ENCODE results near the gene SLC26A9.
"Not testable (repeated sequence)": the region's sequence is repeated elsewhere in the genome, so short reads cannot be mapped to it uniquely, and the experiment has no call there.

The SLC26A9 gene

DNA sequence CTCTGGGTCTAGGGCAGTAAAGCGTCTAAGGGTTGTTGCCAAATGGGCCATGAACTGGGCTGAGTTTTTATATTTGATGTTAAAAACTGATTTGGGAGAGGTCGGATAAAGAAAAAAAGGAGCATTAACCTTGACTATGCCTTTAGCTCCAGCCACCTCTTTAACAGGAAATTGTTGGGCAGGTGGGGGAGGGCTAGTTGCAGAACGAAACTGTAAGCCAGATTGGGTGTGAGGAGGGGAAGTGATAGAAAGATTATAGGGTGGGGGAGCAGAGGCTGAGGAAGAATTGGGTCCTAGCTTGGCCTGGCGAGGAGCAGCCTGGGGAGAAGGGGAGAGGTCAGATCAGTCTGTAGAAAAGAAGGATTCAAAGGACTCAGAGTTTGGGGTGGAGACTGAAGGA, 54.2 kb downstream of the SLC26A9 start:
- not testable (repeated sequence) for DNase-seq

DNA sequence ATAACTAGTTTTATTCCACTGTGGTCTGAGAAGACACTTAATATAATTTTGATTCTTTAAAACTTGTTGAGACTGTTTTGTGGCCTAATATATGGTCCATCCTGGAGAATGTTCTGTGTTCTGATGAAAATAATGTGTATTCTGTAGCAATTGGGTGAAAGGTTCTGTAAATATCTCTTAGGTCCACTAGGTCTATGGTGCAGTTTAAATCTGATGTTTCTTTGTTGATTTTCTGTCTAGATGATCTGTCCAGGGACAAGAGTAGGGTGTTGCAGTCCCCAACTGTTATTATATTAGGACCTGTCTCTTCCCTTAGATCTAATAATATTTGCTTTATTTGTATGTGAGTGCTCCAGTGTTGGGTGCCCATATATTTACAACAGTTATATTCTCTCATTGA, 59.5 kb downstream of the SLC26A9 start:
- DNase-seq = no peak

DNA sequence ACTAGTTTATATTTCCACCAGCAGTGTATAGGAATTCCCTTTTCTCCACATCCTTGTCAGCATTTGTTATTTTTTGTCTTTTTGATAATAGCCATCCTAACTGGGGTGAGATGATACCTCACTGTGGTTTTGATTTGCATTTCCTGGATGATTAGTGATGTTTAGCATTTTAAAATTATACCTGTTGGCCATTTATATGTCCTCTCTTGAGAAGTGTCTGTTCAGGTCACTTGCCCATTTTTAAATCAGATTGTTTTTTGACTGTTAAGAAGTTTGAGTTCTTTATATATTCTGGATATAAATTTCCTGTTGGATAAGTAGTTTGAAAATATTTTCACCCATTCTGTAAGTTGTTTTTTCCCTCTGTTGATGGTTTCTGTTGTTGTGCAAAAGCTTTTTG, 62.3 kb downstream of the SLC26A9 start:
- no peak for DNase-seq

DNA sequence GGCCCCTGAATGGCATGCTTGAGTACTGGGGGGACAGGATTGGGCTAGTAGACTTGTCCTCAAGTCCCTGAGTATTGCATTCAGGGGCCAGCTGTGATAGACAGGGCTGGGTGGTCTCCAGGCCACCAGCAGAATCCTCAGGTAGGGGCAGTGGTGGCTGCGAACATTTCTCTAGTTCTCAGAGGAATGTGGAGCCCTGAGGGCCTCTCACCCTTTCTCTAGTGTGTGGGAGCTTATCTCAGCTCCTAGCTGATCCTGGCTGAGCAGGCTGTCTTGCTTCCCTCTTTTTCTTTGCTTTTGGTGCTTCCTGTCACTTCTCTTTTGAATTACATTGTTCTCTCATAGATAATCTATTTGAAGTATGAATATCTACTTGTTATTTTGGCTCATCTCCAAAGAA, 63.3 kb downstream of the SLC26A9 start:
- DNase-seq = no peak

DNA sequence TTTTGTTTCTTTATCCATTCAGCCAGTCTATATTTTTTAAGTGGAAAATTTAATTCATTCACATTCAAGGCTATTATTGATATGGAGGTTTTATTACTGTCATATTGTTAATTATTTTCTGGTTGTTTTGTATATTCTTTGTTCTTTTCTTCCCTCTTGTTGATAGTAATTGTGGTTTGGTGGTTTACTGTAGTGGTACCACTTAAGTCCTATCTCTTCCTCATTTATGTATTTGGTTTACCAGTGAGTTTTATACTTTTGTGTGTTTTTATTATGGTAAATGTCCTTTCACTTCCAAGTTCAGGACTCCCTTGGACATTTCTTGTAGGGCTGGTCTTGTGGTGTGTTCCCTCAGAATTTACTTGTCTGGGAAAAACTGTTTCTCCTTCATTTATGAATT, 65.2 kb downstream of the SLC26A9 start:
- no peak for DNase-seq

DNA sequence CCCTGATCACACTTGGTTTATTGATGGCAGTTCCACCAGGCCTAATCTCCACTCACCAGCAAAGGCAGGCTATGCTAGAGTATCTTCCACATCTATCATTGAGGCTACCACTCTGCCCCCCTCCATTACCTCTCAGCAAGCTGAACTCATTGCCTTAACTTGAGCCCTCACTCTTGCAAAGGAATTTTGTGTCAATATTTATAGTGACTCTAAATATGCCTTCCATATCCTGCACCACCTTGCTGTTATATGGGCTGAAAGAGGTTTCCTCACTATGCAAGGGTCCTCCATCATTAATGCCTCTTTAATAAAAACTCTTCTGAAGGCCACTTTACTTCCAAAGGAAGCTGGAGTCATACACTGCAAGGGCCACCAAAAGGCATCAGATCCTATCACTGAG, 70.1 kb downstream of the SLC26A9 start:
- not testable (repeated sequence) for DNase-seq

DNA sequence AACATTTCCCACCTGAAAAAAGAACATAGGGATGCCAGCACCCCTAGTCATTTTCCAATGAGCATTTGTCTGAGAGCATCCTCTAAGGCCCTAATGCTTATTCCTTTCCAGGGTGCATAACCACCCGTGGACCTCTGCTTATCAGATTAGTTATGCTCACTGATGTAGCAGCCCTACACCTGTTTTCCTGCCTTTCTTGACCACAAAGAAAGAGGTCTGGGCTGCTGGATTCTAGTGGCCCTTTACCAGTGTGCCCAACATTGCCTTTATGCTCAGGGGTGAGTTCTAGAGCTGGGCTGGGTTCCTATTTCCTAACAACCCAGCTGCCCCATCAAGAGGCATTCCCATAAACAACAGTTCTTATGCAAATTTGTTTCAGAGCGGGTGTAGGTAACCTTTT, 73.0 kb downstream of the SLC26A9 start:
- DNase-seq = no peak

Measured in NCI-H748 treated with DMSO at 0.1 percent for 48 hours (cell line).